Activated CD4-positive, alpha-beta T cell treated with anti-CD3 and anti-CD28 coated beads for 36 hours (primary cell): ENCODE measurements around the gene PTMS. TPM values are rescaled to one million over a fixed set of nuclear protein-coding genes. Genes with fewer than 3 reads are reported as not detected.
A peak's percentile ranks its signal among the peaks of the same experiment; 100 is the strongest.
"Not testable (repeated sequence)": the region's sequence is repeated elsewhere in the genome, so short reads cannot be mapped to it uniquely, and the experiment has no call there.

Experiments
- ATAC-seq: fragments of 200-7000 bp; cut with Tn5 transposase; one replicate; pipeline ENCODE4 v1.10.0; 2021; ENCODE audit warnings: mild to moderate bottlenecking, moderate library complexity
- CTCF ChIA-PET: fragments of 350-600 bp; sonication (Branson Sonifier 250); formaldehyde crosslinking; loops from one replicate; lab custom pipeline; 2021; ENCODE audit warnings: antibody characterized with exemption; lab: Charles Lee
- POLR2A ChIA-PET: fragments of 350-600 bp; sonication (Branson Sonifier 250); formaldehyde crosslinking; loops from one replicate; lab custom pipeline; 2021; ENCODE audit warnings: antibody characterized with exemption, inconsistent platforms; lab: Charles Lee
- DNase-seq: peaks from one replicate; pipeline ENCODE4 v3.0.0-alpha.2; 2020
- H3K27ac Mint-ChIP-seq: one replicate; pipeline ENCODE4 v1.8.0; 2021; ENCODE audit warnings: mixed read lengths
- H3K27me3 Mint-ChIP-seq: one replicate; pipeline ENCODE4 v1.8.0; 2021; ENCODE audit warnings: mixed read lengths
- H3K36me3 Mint-ChIP-seq: one replicate; pipeline ENCODE4 v1.8.0; 2021; ENCODE audit warnings: low read depth, mixed read lengths
- H3K4me1 Mint-ChIP-seq: one replicate; pipeline ENCODE4 v1.8.0; 2021; ENCODE audit warnings: mixed read lengths
- H3K4me3 Mint-ChIP-seq: one replicate; pipeline ENCODE4 v1.8.0; 2021; ENCODE audit warnings: mild to moderate bottlenecking, moderate library complexity, mixed read lengths
- H3K9me3 Mint-ChIP-seq: one replicate; pipeline ENCODE4 v1.8.0; 2021; ENCODE audit warnings: low read depth, mixed read lengths
- intact Hi-C, 2 experiments: fragments of 100-400 bp; cut with DNase I in 1 of 2; cut with micrococcal nuclease in 1 of 2; formaldehyde crosslinking; loops; one replicate each; pipeline versions ENCODE4 v1.14.2 to v1.15.1; 2022 to 2024; cut with DNase I, micrococcal nuclease
- total RNA-seq, 2 experiments: library from RNA; stranded (reverse); gene quantifications; one replicate each; pipeline ENCODE4 v1.2.3, GENCODE V29; 2021

The PTMS gene
- total RNA-seq, 2 experiments from 2014 or later = 62.2 to 105 TPM

- peaks cover 5% of the 10 kb centered on the region for H3K36me3 Mint-ChIP-seq
- no peaks in the 10 kb centered on the region for H3K9me3 Mint-ChIP-seq
- H3K27ac Mint-ChIP-seq = no peak overlapping the region
- intact Hi-C loops = loop anchor here (1.0 kb wide), 2 partner anchors 44 to 90 kb away; no protein-coding TSS in a partner anchor
- DNase-seq (peak; percentile 72), ATAC-seq (peak; percentile 81)
- peaks cover 6% of the 10 kb centered on the region for H3K4me1 Mint-ChIP-seq
- H3K4me3 Mint-ChIP-seq = no peak overlapping the region
- CTCF ChIA-PET = interaction anchor here (0.7 to 1.1 kb wide), 3 partner anchors 18 to 100 kb away, joined by 3 read pairs; no protein-coding TSS in a partner anchor
- H3K27me3 Mint-ChIP-seq = no peaks in the 10 kb centered on the region
- POLR2A ChIA-PET = no interaction called here
Observed at GRCh38 chr12:6735448-6736191, 30.5 kb upstream of the PTMS start.

GRCh38 chr12:6736754-6737153 is 29.4 kb upstream of the PTMS start:
- no peak overlapping the region for H3K27ac Mint-ChIP-seq
- H3K9me3 Mint-ChIP-seq = no peaks in the 10 kb centered on the region
- ChIA-PET POLR2A (no interaction called here), CTCF (interaction anchor here (0.7 to 1.6 kb wide), 2 partner anchors 17 to 108 kb away, joined by 3 read pairs; no protein-coding TSS in a partner anchor)
- H3K4me3 Mint-ChIP-seq = no peak overlapping the region
- peaks cover 6% of the 10 kb centered on the region for H3K4me1 Mint-ChIP-seq
- intact Hi-C loops = no loop called here
- no peaks in the 10 kb centered on the region for H3K36me3 Mint-ChIP-seq
- ATAC-seq = no peak
- DNase-seq = no peak
- H3K27me3 Mint-ChIP-seq = no peaks in the 10 kb centered on the region

GRCh38 chr12:6742080-6742479 is 24.1 kb upstream of the PTMS start:
- ChIA-PET CTCF (interaction anchor here (0.6 to 4.6 kb wide), 5 partner anchors 11 to 174 kb away, joined by 3 to 19 read pairs (median 3); partner anchors contain the start of genes MLF2 and NOP2), POLR2A (interaction anchor here (1.6 to 1.7 kb wide), 2 partner anchors 11 to 202 kb away, joined by 4 to 6 read pairs; partner anchors contain the start of genes C12orf57, MLF2 and RNU7-1)
- Mint-ChIP-seq H3K4me1 (peaks cover 41% of the 10 kb centered on the region), H3K36me3 (peaks cover 35% of the 10 kb centered on the region), H3K27ac (peak overlapping the region; percentile 58)
- intact Hi-C loops, ATAC-seq, H3K4me3 Mint-ChIP-seq, DNase-seq, H3K9me3 Mint-ChIP-seq, H3K27me3 Mint-ChIP-seq: not testable (repeated sequence)

GRCh38 chr12:6742834-6743233 is 23.3 kb upstream of the PTMS start:
- peak overlapping the region; percentile 77 for H3K27ac Mint-ChIP-seq
- no peak for DNase-seq
- POLR2A ChIA-PET = interaction anchor here (0.7 to 1.7 kb wide), 3 partner anchors 10 to 201 kb away, joined by 3 to 6 read pairs (median 4); partner anchors contain the start of genes C12orf57, MLF2 and RNU7-1

GRCh38 chr12:6743300-6743699 is 22.9 kb upstream of the PTMS start:
- H3K9me3 Mint-ChIP-seq, H3K4me3 Mint-ChIP-seq, H3K27me3 Mint-ChIP-seq, intact Hi-C loops: not testable (repeated sequence)
- Mint-ChIP-seq H3K36me3 (peaks cover 47% of the 10 kb centered on the region), H3K27ac (peak overlapping the region; percentile 77), H3K4me1 (peaks cover 42% of the 10 kb centered on the region)
- CTCF ChIA-PET = interaction anchor here (0.7 to 4.6 kb wide), 6 partner anchors 10 to 672 kb away, joined by 3 to 19 read pairs (median 3); partner anchors contain the start of genes MLF2, NOP2 and SPSB2
- ATAC-seq (peak; percentile 49), DNase-seq (peak; percentile 61)
- POLR2A ChIA-PET = interaction anchor here (0.7 to 1.7 kb wide), 3 partner anchors 9 to 200 kb away, joined by 3 to 6 read pairs (median 4); partner anchors contain the start of genes C12orf57, MLF2 and RNU7-1

More at GRCh38 chr12:6742834-6743233, 23.3 kb upstream of the PTMS start:
- peaks cover 42% of the 10 kb centered on the region for H3K4me1 Mint-ChIP-seq
- peak; percentile 60 for ATAC-seq
- peaks cover 7% of the 10 kb centered on the region for H3K9me3 Mint-ChIP-seq
- peaks cover 42% of the 10 kb centered on the region for H3K36me3 Mint-ChIP-seq
- CTCF ChIA-PET = interaction anchor here (0.6 to 4.6 kb wide), 9 partner anchors 8 to 673 kb away, joined by 3 to 19 read pairs (median 3); partner anchors contain the start of genes MLF2, NOP2 and SPSB2
- intact Hi-C loops = no loop called here
- no peak overlapping the region for H3K4me3 Mint-ChIP-seq
- H3K27me3 Mint-ChIP-seq = no peaks in the 10 kb centered on the region

GRCh38 chr12:6745741-6746525 is 20.2 kb upstream of the PTMS start:
- peak overlapping the region; percentile 76 for H3K27ac Mint-ChIP-seq
- ChIA-PET POLR2A (interaction anchor here (0.7 kb wide), 1 partner anchor 9 kb away, joined by 3 read pairs; no protein-coding TSS in a partner anchor), CTCF (interaction anchor here (1.3 to 1.4 kb wide), 2 partner anchors 35 kb away, joined by 3 to 4 read pairs; no protein-coding TSS in a partner anchor)
- ATAC-seq (peak; percentile 82), DNase-seq (peak; percentile 52)
- H3K36me3 Mint-ChIP-seq = peaks cover 66% of the 10 kb centered on the region
- no peaks in the 10 kb centered on the region for H3K27me3 Mint-ChIP-seq
- peaks cover 7% of the 10 kb centered on the region for H3K9me3 Mint-ChIP-seq
- intact Hi-C loops = no loop called here
- H3K4me3 Mint-ChIP-seq = no peak overlapping the region
- H3K4me1 Mint-ChIP-seq = peaks cover 47% of the 10 kb centered on the region

- ATAC-seq (no peak), DNase-seq (no peak)
- Mint-ChIP-seq H3K27ac (peak overlapping the region; percentile 74), H3K36me3 (peaks cover 73% of the 10 kb centered on the region), H3K4me3 (no peak overlapping the region), H3K4me1 (peaks cover 52% of the 10 kb centered on the region), H3K9me3 (peaks cover 7% of the 10 kb centered on the region), H3K27me3 (no peaks in the 10 kb centered on the region)
- CTCF ChIA-PET = interaction anchor here (0.6 to 1.4 kb wide), 3 partner anchors 33 to 132 kb away, joined by 3 to 4 read pairs (median 4); no protein-coding TSS in a partner anchor
- POLR2A ChIA-PET = no interaction called here
- intact Hi-C loops = no loop called here
Observed at GRCh38 chr12:6747216-6747615, 18.9 kb upstream of the PTMS start.

GRCh38 chr12:6748761-6749160 is 17.4 kb upstream of the PTMS start:
- H3K9me3 Mint-ChIP-seq = no peaks in the 10 kb centered on the region
- ChIA-PET POLR2A (no interaction called here), CTCF (no interaction called here)
- ATAC-seq (no peak), DNase-seq (no peak)
- H3K27ac Mint-ChIP-seq = no peak overlapping the region
- peaks cover 67% of the 10 kb centered on the region for H3K36me3 Mint-ChIP-seq
- peaks cover 45% of the 10 kb centered on the region for H3K4me1 Mint-ChIP-seq
- no peaks in the 10 kb centered on the region for H3K27me3 Mint-ChIP-seq
- no peak overlapping the region for H3K4me3 Mint-ChIP-seq
- intact Hi-C loops = no loop called here

- no peaks in the 10 kb centered on the region for H3K9me3 Mint-ChIP-seq
- intact Hi-C loops = loop anchor here in 1 of 2 experiments (5.0 kb wide), 1 partner anchor 42 kb away; no protein-coding TSS in a partner anchor
- no peak overlapping the region for H3K27ac Mint-ChIP-seq
- no peaks in the 10 kb centered on the region for H3K27me3 Mint-ChIP-seq
- no peak for DNase-seq
- peaks cover 53% of the 10 kb centered on the region for H3K36me3 Mint-ChIP-seq
- ChIA-PET POLR2A (no interaction called here), CTCF (no interaction called here)
- no peak for ATAC-seq
- peaks cover 38% of the 10 kb centered on the region for H3K4me1 Mint-ChIP-seq
- H3K4me3 Mint-ChIP-seq = no peak overlapping the region
Observed at GRCh38 chr12:6750506-6750905, 15.7 kb upstream of the PTMS start.

GRCh38 chr12:6751767-6752166 is 14.4 kb upstream of the PTMS start:
- CTCF ChIA-PET = interaction anchor here (0.6 to 4.1 kb wide), 11 partner anchors 9 to 214 kb away, joined by 3 to 54 read pairs (median 17); partner anchors contain the start of genes CDCA3, COPS7A, P3H3 and PTMS

More at GRCh38 chr12:6751767-6752166, 14.4 kb upstream of the PTMS start:
- Mint-ChIP-seq H3K36me3 (peaks cover 41% of the 10 kb centered on the region), H3K9me3 (no peaks in the 10 kb centered on the region), H3K4me1 (peaks cover 28% of the 10 kb centered on the region), H3K4me3 (peak overlapping the region; percentile 87), H3K27me3 (no peaks in the 10 kb centered on the region), H3K27ac (peak overlapping the region; percentile 97)
- DNase-seq (no peak), ATAC-seq (no peak)
- intact Hi-C loops = loop anchor here in 1 of 2 experiments (5.0 kb wide), 1 partner anchor 41 kb away; no protein-coding TSS in a partner anchor
- POLR2A ChIA-PET = interaction anchor here (1.0 to 3.0 kb wide), 2 partner anchors 62 to 102 kb away, joined by 3 to 16 read pairs; partner anchors contain the start of gene ZNF384
